Kidney (tissue), 14 donors: ENCODE results near the gene AHCY. TPM values are rescaled to one million over a fixed set of nuclear protein-coding genes. Genes with fewer than 3 reads are reported as not detected.
"Not testable (repeated sequence)": the region's sequence is repeated elsewhere in the genome, so short reads cannot be mapped to it uniquely, and the experiment has no call there.

Source experiments
- DNase-seq, 5 donors: peaks; one replicate each; pipeline ENCODE4 v3.0.0-alpha.2; 2013 to 2020
- FAIRE-seq: peaks from 2 replicates; lab custom pipeline; 2012; peaks lifted over from hg19 to GRCh38; lab: Jason Lieb, UNC
- H3K27ac ChIP-seq, 2 donors: one replicate each; pipeline ENCODE4 v1.7.0; 2013; ENCODE audit warnings: low read depth in 2 of 2, low read length in 2 of 2, inconsistent platforms in 1 of 2
- H3K27me3 ChIP-seq: one replicate; pipeline ENCODE4 v1.7.1; 2013; ENCODE audit warnings: low read length, inconsistent platforms; ENCODE audit not compliant: control insufficient read depth, insufficient read depth
- H3K36me3 ChIP-seq, 3 donors: one replicate each; pipeline versions ENCODE4 v1.7.0 to v1.7.1; 2013; ENCODE audit warnings: low read length in 3 of 3, control low read depth in 1 of 3, inconsistent platforms in 1 of 3; ENCODE audit not compliant: insufficient read depth in 3 of 3, control insufficient read depth in 2 of 3
- H3K4me1 ChIP-seq, 3 donors: one replicate each; pipeline versions ENCODE4 v1.7.0 to v1.7.1; 2013; ENCODE audit warnings: low read length in 3 of 3, inconsistent platforms in 1 of 3, low read depth in 1 of 3; ENCODE audit not compliant: control insufficient read depth in 2 of 3, insufficient read depth in 2 of 3
- H3K4me3 ChIP-seq, 3 donors: one replicate each; pipeline versions ENCODE4 v1.7.0 to v1.8.1; 2013; ENCODE audit warnings: low read length in 3 of 3, control low read depth in 1 of 3, inconsistent platforms in 1 of 3
- H3K9ac ChIP-seq, 3 donors: one replicate each; pipeline versions ENCODE4 v1.7.0 to v1.7.1; 2013; ENCODE audit warnings: low read length in 3 of 3, control low read depth in 1 of 3, inconsistent platforms in 1 of 3
- H3K9me3 ChIP-seq, 3 donors: one replicate each; pipeline versions ENCODE4 v1.7.0 to v1.7.1; 2013; ENCODE audit warnings: low read length in 3 of 3, control low read depth in 1 of 3, inconsistent platforms in 1 of 3; ENCODE audit not compliant: control insufficient read depth in 2 of 3, insufficient read depth in 1 of 3
- CTCF ChIP-seq: IDR thresholded peaks from 3 replicates; pipeline ENCODE4 v1.5.1; 2012; ENCODE audit warnings: mild to moderate bottlenecking, moderate library complexity, borderline replicate concordance; ENCODE audit not compliant: insufficient read depth; ENCODE audit errors: extremely low read depth
- intact Hi-C: fragments of 100-400 bp; cut with DNase I; formaldehyde crosslinking; loops from one replicate; pipeline ENCODE4 v1.11.1; 2022
- polyA plus RNA-seq: library from polyadenylated mRNA; stranded (reverse); fragments of 350-450 nt; fragmentation: Illumina TruSeq; extraction: RNeasy Lipid Tissue Mini Kit (QIAGEN cat#74804); gene quantifications from one replicate; pipeline ENCODE4 v1.2.3, GENCODE V29; 2014; ENCODE audit warnings: low read depth, low replicate concordance; ENCODE audit not compliant: insufficient read depth
- total RNA-seq: library from RNA; stranded (reverse); fragmentation: NEBNext Ultra II Directional; extraction: Animal tissue kit (Norgen Biotek cat#: 25700); gene quantifications from one replicate; pipeline ENCODE4 v1.2.1, GENCODE V29; 2021
- donor health status: control.
- donor health status: control.
- donor health status: control.
- donor health status: control.
- donor health status: control.
- donor health status: DM: yes; HTN: yes; CAD: no.
- donor health status: Normal renal cell carcinoma (clear cell type).

Gene AHCY
- total and polyA plus RNA-seq, 2 donors from 2014 or later = 70.3 to 144 TPM

DNA sequence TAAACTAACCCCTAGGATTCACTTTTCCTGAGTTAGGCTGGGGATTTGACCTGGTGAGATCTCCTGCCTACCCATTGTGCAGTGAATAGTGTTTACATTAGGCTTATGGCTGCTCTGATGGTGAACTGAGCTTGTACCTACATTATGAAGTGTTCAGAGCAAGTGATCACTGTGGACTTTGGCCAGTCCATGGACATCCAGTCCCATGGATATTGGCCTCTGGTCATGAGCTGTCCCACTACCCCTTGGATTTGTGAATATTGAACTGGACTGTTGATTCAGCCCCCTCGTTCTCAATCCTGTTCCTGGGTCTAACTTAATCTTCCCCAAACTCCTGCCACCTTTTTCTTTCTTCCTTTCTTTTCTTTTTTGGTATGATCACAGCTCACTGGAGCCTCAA, 48.2 kb downstream of the AHCY start:
- H3K27me3 ChIP-seq = no peaks in the 10 kb centered on the region
- no peak for TF ChIP-seq CTCF
- no peak for FAIRE-seq
- no peak overlapping the region for H3K4me3 ChIP-seq
- H3K27ac ChIP-seq = no peak overlapping the region
- no peak overlapping the region for H3K9ac ChIP-seq
- H3K9me3 ChIP-seq = no peaks in the 10 kb centered on the region
- H3K4me1 ChIP-seq = no peaks in the 10 kb centered on the region
- no peaks in the 10 kb centered on the region for H3K36me3 ChIP-seq
- intact Hi-C loops = no loop called here
- no peak for DNase-seq

- H3K36me3 ChIP-seq, H3K4me1 ChIP-seq: not testable (repeated sequence)
Observed at GRCh38 chr20:34252431-34253086, 50.6 kb downstream of the AHCY start.

GRCh38 chr20:34251619-34252018, 51.5 kb downstream of the AHCY start:
- no peaks in the 10 kb centered on the region for H3K4me1 ChIP-seq

More at GRCh38 chr20:34252431-34253086, 50.6 kb downstream of the AHCY start:
- H3K9ac ChIP-seq, DNase-seq, H3K4me3 ChIP-seq, H3K9me3 ChIP-seq, H3K27ac ChIP-seq, H3K27me3 ChIP-seq, intact Hi-C loops, FAIRE-seq: not testable (repeated sequence)

DNA sequence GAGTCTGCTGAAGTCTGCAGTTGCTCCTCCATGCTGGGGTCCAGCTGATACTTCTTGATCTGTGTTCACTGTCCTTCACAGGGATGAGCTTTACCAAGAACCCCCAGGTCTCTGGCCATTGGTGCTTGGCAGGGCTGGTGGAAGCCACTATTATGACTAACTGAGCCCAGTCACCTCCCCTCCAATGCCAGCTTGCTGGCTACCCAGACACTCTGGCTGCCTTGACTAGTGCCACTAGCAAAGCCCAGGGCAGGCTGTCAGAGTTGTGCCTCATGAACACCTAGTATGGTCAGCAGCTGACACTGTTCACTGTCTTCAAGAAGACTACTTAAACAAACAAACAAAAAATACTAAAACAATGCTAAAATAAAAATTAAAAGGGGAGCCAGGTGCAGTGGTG, 53.1 kb downstream of the AHCY start:
- Histone ChIP-seq H3K27me3 (no peaks in the 10 kb centered on the region), H3K27ac (no peak overlapping the region), H3K9ac (no peak overlapping the region), H3K36me3 (no peaks in the 10 kb centered on the region), H3K4me3 (no peak overlapping the region), H3K9me3 (no peaks in the 10 kb centered on the region), H3K4me1 (no peaks in the 10 kb centered on the region)
- no peak for DNase-seq
- no peak for TF ChIP-seq CTCF
- no peak for FAIRE-seq
- intact Hi-C loops = no loop called here

More at GRCh38 chr20:34251619-34252018, 51.5 kb downstream of the AHCY start:
- intact Hi-C loops = no loop called here
- Histone ChIP-seq H3K4me3 (no peak overlapping the region), H3K9me3 (no peaks in the 10 kb centered on the region), H3K27me3 (no peaks in the 10 kb centered on the region), H3K9ac (no peak overlapping the region), H3K27ac (no peak overlapping the region), H3K36me3 (no peaks in the 10 kb centered on the region)
- no peak for FAIRE-seq
- no peak for DNase-seq
- TF ChIP-seq CTCF = no peak
